CD8-positive, alpha-beta memory T cell (primary cell): ENCODE data around the gene VWA8. TPM values are rescaled to one million over a fixed set of nuclear protein-coding genes. Genes with fewer than 3 reads are reported as not detected.
A peak's percentile ranks its signal among the peaks of the same experiment; 100 is the strongest.
"Not testable (repeated sequence)": the region's sequence is repeated elsewhere in the genome, so short reads cannot be mapped to it uniquely, and the experiment has no call there.

Source experiments
- CTCF ChIA-PET: fragments of 350-600 bp; sonication (Branson Sonifier 250); formaldehyde crosslinking; loops from one replicate; lab custom pipeline; 2021; ENCODE audit warnings: antibody characterized with exemption; lab: Charles Lee
- POLR2A ChIA-PET: fragments of 350-600 bp; sonication (Branson Sonifier 250); formaldehyde crosslinking; loops from one replicate; lab custom pipeline; 2021; ENCODE audit warnings: antibody characterized with exemption; lab: Charles Lee
- DNase-seq, 5 donors: peaks; one replicate each; pipeline versions ENCODE4 v3.0.0 to v3.0.0-alpha.2; 2020 to 2022; ENCODE audit warnings: mixed read lengths in 1 of 5
- H3K27ac ChIP-seq: one replicate; pipeline ENCODE4 v1.7.0; 2013; ENCODE audit warnings: low read depth, mild to moderate bottlenecking, low read length, moderate library complexity
- H3K27me3 ChIP-seq: 2 replicates; pipeline ENCODE4 v1.7.0; 2013; ENCODE audit warnings: low read length, mild to moderate bottlenecking; ENCODE audit not compliant: insufficient read depth, poor library complexity, severe bottlenecking
- H3K36me3 ChIP-seq: 2 replicates; pipeline ENCODE4 v1.7.0; 2013; ENCODE audit warnings: mild to moderate bottlenecking, low read length, moderate library complexity; ENCODE audit not compliant: insufficient read depth
- H3K4me1 ChIP-seq: 2 replicates; pipeline ENCODE4 v1.7.0; 2013; ENCODE audit warnings: mild to moderate bottlenecking, low read length, moderate library complexity; ENCODE audit not compliant: insufficient read depth
- H3K4me3 ChIP-seq: 2 replicates; pipeline ENCODE4 v1.7.0; 2013; ENCODE audit warnings: mild to moderate bottlenecking, low read length
- H3K9me3 ChIP-seq: 2 replicates; pipeline ENCODE4 v1.7.0; 2013; ENCODE audit warnings: mild to moderate bottlenecking, low read length
- H3K27ac Mint-ChIP-seq, 8 donors: one replicate each; pipeline ENCODE4 v1.8.0; 2020 to 2021; ENCODE audit warnings: mixed read lengths in 8 of 8, mild to moderate bottlenecking in 6 of 8, inconsistent platforms in 3 of 8, moderate library complexity in 3 of 8
- H3K27me3 Mint-ChIP-seq, 2 donors: one replicate each; pipeline ENCODE4 v1.8.0; 2020 to 2021; ENCODE audit warnings: mixed read lengths in 2 of 2, mild to moderate bottlenecking in 1 of 2, moderate library complexity in 1 of 2
- H3K36me3 Mint-ChIP-seq, 3 donors: one replicate each; pipeline ENCODE4 v1.8.0; 2020 to 2021; ENCODE audit warnings: mixed read lengths in 3 of 3, inconsistent platforms in 1 of 3, mild to moderate bottlenecking in 1 of 3
- H3K4me1 Mint-ChIP-seq, 3 donors: one replicate each; pipeline ENCODE4 v1.8.0; 2020 to 2021; ENCODE audit warnings: mixed read lengths in 3 of 3, inconsistent platforms in 1 of 3, mild to moderate bottlenecking in 1 of 3
- H3K4me3 Mint-ChIP-seq, 7 donors: one replicate each; pipeline ENCODE4 v1.8.0; 2020 to 2021; ENCODE audit warnings: mixed read lengths in 7 of 7, mild to moderate bottlenecking in 6 of 7, moderate library complexity in 4 of 7, inconsistent platforms in 2 of 7
- H3K9me3 Mint-ChIP-seq, 5 donors: one replicate each; pipeline ENCODE4 v1.8.0; 2020 to 2022; ENCODE audit warnings: mixed read lengths in 5 of 5, mild to moderate bottlenecking in 3 of 5, moderate library complexity in 2 of 5, inconsistent platforms in 1 of 5
- polyA plus RNA-seq: library from polyadenylated mRNA; unstranded; fragments of 300-500 nt; fragmentation: Illumina TruSeq; gene quantifications from one replicate; pipeline ENCODE4 v1.2.3, GENCODE V29; 2021
- total RNA-seq, 2 experiments: library from RNA; stranded (reverse); gene quantifications; one replicate each; pipeline ENCODE4 v1.2.3, GENCODE V29; 2021

VWA8 gene
- total and polyA plus RNA-seq, 3 experiments from 2014 or later = 6.9 to 21.3 (median 21.2) TPM

DNA sequence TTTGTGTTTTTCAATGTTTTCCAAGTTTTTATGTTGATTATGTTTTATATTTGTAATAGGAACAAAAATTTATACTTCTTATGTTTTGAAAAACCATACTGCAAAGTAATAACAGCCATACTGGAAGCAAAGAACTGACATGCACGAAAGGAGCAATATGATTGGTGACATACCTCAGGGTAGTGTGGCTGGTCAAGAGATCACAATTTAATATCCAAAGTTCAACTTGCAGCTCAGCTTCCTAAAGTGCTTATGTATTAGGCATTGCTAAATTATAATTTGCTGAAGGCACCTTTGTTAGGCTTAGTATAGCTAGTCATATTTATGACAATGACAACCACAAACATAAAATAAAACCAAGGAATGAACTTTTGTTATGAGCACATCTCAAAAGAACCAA, 25.9 kb downstream of the VWA8 start:
- Histone ChIP-seq H3K27ac (no peak overlapping the region), H3K27me3 (no peaks in the 10 kb centered on the region), H3K36me3 (no peaks in the 10 kb centered on the region), H3K4me1 (no peaks in the 10 kb centered on the region), H3K4me3 (no peak overlapping the region), H3K9me3 (no peaks in the 10 kb centered on the region)
- Mint-ChIP-seq H3K4me3 (no peak overlapping the region), H3K27me3 (no peaks in the 10 kb centered on the region), H3K4me1 (peaks cover 34 to 59% (median 38%) of the 10 kb centered on the region in 3 donors), H3K27ac (no peak overlapping the region), H3K9me3 (peaks cover 0 to 7% (median 0%) of the 10 kb centered on the region in 5 donors), H3K36me3 (peaks cover 22 to 27% (median 23%) of the 10 kb centered on the region in 3 donors)
- ChIA-PET CTCF (no interaction called here), POLR2A (no interaction called here)
- DNase-seq = no peak

- CTCF ChIA-PET = no interaction called here
- Mint-ChIP-seq H3K9me3 (peaks cover 0 to 7% (median 0%) of the 10 kb centered on the region in 5 donors), H3K27me3 (no peaks in the 10 kb centered on the region), H3K4me3 (no peak overlapping the region), H3K36me3 (peaks cover 22 to 31% (median 24%) of the 10 kb centered on the region in 3 donors), H3K27ac (no peak overlapping the region), H3K4me1 (peaks cover 37 to 59% (median 44%) of the 10 kb centered on the region in 3 donors)
- no peak overlapping the region for H3K4me3 ChIP-seq
- DNase-seq = no peak
- no peaks in the 10 kb centered on the region for H3K9me3 ChIP-seq
- H3K27me3 ChIP-seq = no peaks in the 10 kb centered on the region
- POLR2A ChIA-PET = no interaction called here
- H3K36me3 ChIP-seq = no peaks in the 10 kb centered on the region
- no peak overlapping the region for H3K27ac ChIP-seq
- no peaks in the 10 kb centered on the region for H3K4me1 ChIP-seq
These were observed 26.8 kb downstream of the VWA8 start for GRCh38 chr13:41934120-41934519.

DNA sequence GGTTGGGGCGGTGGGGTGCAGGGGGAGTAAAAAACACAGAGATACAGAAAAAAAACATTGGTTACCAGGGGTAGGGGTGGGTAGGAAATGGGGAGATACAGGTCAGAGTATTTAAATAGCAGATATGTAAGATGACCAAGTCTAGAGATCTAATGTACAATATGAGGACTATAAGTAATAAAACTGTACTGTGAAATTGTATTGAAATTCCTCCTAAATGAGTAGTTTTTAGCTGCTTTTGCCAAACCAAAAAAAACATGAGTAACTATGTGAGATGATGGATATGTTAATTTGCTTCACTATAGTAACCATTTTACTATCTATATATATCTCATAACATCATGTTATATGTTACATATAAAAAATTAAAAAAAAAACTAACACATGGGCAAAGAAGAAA, 29.6 kb downstream of the VWA8 start:
- Histone ChIP-seq H3K4me1 (peaks cover 10% of the 10 kb centered on the region), H3K27ac (no peak overlapping the region), H3K27me3 (no peaks in the 10 kb centered on the region), H3K36me3 (no peaks in the 10 kb centered on the region), H3K4me3 (no peak overlapping the region), H3K9me3 (no peaks in the 10 kb centered on the region)
- Mint-ChIP-seq H3K9me3 (peaks cover 0 to 7% (median 0%) of the 10 kb centered on the region in 5 donors), H3K4me3 (no peak overlapping the region), H3K27ac (peak overlapping the region in 1 of 8 donors; percentile 17), H3K4me1 (peaks cover 47 to 67% (median 60%) of the 10 kb centered on the region in 3 donors), H3K36me3 (peaks cover 23 to 34% (median 32%) of the 10 kb centered on the region in 3 donors), H3K27me3 (no peaks in the 10 kb centered on the region)
- no peak for DNase-seq
- CTCF ChIA-PET = no interaction called here
- POLR2A ChIA-PET = interaction anchor here (0.6 kb wide), 3 partner anchors 23 to 117 kb away, joined by 3 to 7 read pairs (median 4); no protein-coding TSS in a partner anchor

DNA sequence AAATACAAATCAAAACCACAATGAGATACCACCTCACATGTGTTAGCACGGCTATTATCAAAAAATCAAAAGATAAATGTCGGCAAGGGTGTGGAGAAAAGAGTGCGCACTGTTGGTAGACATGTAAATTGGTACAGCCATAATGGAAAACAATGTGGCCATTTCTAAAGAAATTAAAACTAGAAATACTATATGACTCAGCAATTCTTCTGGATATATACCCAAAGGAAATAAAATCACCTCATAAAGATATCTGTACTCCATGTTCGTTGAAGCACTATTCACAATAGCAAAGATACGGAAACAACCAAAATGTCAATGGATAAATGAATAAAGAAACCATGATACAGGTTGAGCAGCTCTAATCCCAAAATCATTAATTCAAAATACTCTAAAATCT, 30.8 kb downstream of the VWA8 start:
- ChIA-PET POLR2A (interaction anchor here (0.7 kb wide), 1 partner anchor 23 kb away, joined by 6 read pairs; no protein-coding TSS in a partner anchor), CTCF (no interaction called here)

DNA sequence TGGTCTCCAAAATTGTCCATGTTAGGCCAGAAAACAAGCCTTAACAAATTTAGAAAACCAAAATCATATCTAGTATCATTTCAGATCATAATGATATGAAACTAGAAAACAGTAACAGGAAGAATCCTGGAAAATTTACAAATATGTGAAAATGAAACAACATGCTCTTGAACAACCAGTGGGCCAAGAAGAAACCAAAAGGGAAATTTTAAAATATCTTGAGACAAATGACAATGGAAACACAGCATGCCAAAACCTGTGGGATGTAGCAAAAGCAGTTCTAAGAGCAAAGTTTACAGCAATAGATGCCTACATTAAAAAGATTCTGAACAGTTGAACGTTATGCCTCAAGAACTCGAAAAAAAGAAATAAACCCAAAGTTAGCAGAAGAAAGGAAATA, 32.6 kb downstream of the VWA8 start:
- no peak overlapping the region for H3K4me3 ChIP-seq
- H3K27me3 ChIP-seq = no peaks in the 10 kb centered on the region
- no peak for DNase-seq
- ChIA-PET POLR2A (interaction anchor here (0.6 kb wide), 1 partner anchor 101 kb away, joined by 3 read pairs; no protein-coding TSS in a partner anchor), CTCF (no interaction called here)
- Mint-ChIP-seq H3K27me3 (no peaks in the 10 kb centered on the region), H3K27ac (peak overlapping the region in 5 of 8 donors; percentile 8 to 79 (median 13)), H3K4me3 (peak overlapping the region; percentile 50 to 84 (median 76)), H3K9me3 (peaks cover 19 to 23% (median 21%) of the 10 kb centered on the region in 5 donors), H3K36me3 (peaks cover 26 to 44% (median 41%) of the 10 kb centered on the region in 3 donors), H3K4me1 (peaks cover 51 to 62% (median 54%) of the 10 kb centered on the region in 3 donors)
- peaks cover 5% of the 10 kb centered on the region for H3K36me3 ChIP-seq
- H3K9me3 ChIP-seq = peaks cover 5% of the 10 kb centered on the region
- H3K4me1 ChIP-seq = peaks cover 10% of the 10 kb centered on the region
- no peak overlapping the region for H3K27ac ChIP-seq

More for the DNA sequence above, 30.8 kb downstream of the VWA8 start:
- H3K9me3 Mint-ChIP-seq = peaks cover 4 to 13% (median 5%) of the 10 kb centered on the region in 5 donors
- Histone ChIP-seq H3K4me3 (no peak overlapping the region), H3K36me3 (peaks cover 5% of the 10 kb centered on the region), H3K9me3 (peaks cover under 1% of the 10 kb centered on the region), H3K4me1 (peaks cover 10% of the 10 kb centered on the region), H3K27ac (no peak overlapping the region), H3K27me3 (no peaks in the 10 kb centered on the region)
- no peak for DNase-seq
- no peaks in the 10 kb centered on the region for H3K27me3 Mint-ChIP-seq
- H3K27ac Mint-ChIP-seq = no peak overlapping the region
- peaks cover 44 to 58% (median 52%) of the 10 kb centered on the region in 3 donors for H3K4me1 Mint-ChIP-seq
- H3K4me3 Mint-ChIP-seq = no peak overlapping the region
- peaks cover 28 to 39% (median 38%) of the 10 kb centered on the region in 3 donors for H3K36me3 Mint-ChIP-seq

GRCh38 chr13:41925014-41925413, 35.9 kb downstream of the VWA8 start:
- Mint-ChIP-seq H3K36me3 (peaks cover 24 to 62% (median 45%) of the 10 kb centered on the region in 3 donors), H3K27me3 (no peaks in the 10 kb centered on the region), H3K4me3 (no peak overlapping the region), H3K4me1 (peaks cover 46 to 54% (median 49%) of the 10 kb centered on the region in 3 donors), H3K9me3 (peaks cover 20 to 30% (median 24%) of the 10 kb centered on the region in 5 donors), H3K27ac (no peak overlapping the region)
- Histone ChIP-seq H3K36me3 (peaks cover 5% of the 10 kb centered on the region), H3K27me3 (no peaks in the 10 kb centered on the region), H3K4me1 (peaks cover 10% of the 10 kb centered on the region), H3K9me3 (peaks cover 5% of the 10 kb centered on the region), H3K4me3 (no peak overlapping the region), H3K27ac (no peak overlapping the region)
- no peak for DNase-seq
- POLR2A ChIA-PET = no interaction called here
- CTCF ChIA-PET = no interaction called here

GRCh38 chr13:41922894-41923293, 38.0 kb downstream of the VWA8 start:
- H3K27ac ChIP-seq, H3K27ac Mint-ChIP-seq, H3K9me3 ChIP-seq, H3K4me1 ChIP-seq, H3K4me3 ChIP-seq, H3K36me3 ChIP-seq, H3K4me3 Mint-ChIP-seq, H3K27me3 ChIP-seq, H3K27me3 Mint-ChIP-seq, CTCF ChIA-PET, POLR2A ChIA-PET, DNase-seq: not testable (repeated sequence)
- Mint-ChIP-seq H3K4me1 (peaks cover 42 to 47% (median 44%) of the 10 kb centered on the region in 3 donors), H3K36me3 (peaks cover 22 to 60% (median 41%) of the 10 kb centered on the region in 3 donors), H3K9me3 (peaks cover 20 to 30% (median 24%) of the 10 kb centered on the region in 5 donors)

DNA sequence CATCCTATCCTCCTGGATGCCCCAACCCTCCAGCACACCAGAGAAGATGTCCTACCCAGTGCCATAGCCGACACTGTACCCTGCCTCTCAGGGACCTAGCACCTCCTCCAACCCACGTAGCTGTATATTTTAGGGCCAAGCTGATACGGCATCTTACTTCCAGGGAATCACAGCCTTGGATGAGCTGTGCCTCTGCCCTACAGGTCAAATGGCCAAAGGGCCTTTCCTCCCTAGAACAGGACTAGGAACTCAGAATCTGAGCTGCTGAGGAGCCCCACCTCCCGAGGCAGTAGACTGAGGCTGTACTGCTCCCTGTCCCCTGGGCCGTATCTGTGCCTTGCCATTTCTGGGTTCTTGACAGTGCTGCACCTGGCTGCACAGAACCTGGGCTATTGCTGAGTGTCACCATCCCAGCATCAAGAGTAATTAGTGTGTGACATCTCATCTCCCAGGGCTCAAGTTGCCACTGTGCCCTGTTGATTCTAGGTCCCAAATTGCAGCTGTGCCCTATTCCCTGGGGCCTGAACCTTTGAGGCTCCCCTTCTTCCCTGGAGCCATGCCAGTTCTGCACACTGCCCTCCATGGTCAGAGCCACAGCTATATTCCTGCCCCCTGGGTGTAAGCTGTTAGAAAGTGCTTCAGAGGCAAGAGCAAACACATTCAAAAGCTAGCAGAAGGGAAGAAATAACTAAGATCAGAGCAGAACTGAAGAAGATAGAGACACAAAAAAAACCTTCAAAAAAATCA, 41.0 kb downstream of the VWA8 start:
- H3K9me3 ChIP-seq = peaks cover 2% of the 10 kb centered on the region
- H3K27ac Mint-ChIP-seq = peak overlapping the region in 1 of 8 donors; percentile 38
- peaks cover 23% of the 10 kb centered on the region for H3K4me1 ChIP-seq
- peaks cover 58 to 62% (median 62%) of the 10 kb centered on the region in 3 donors for H3K4me1 Mint-ChIP-seq
- no peak overlapping the region for H3K27ac ChIP-seq
- H3K4me3 Mint-ChIP-seq = no peak overlapping the region
- H3K36me3 Mint-ChIP-seq = peaks cover 10 to 39% (median 22%) of the 10 kb centered on the region in 3 donors
- no peaks in the 10 kb centered on the region for H3K27me3 ChIP-seq
- POLR2A ChIA-PET = no interaction called here
- peaks cover 12 to 21% (median 18%) of the 10 kb centered on the region in 5 donors for H3K9me3 Mint-ChIP-seq
- no peak overlapping the region for H3K4me3 ChIP-seq
- no peaks in the 10 kb centered on the region for H3K27me3 Mint-ChIP-seq
- no peaks in the 10 kb centered on the region for H3K36me3 ChIP-seq
- CTCF ChIA-PET = interaction anchor here (1.5 kb wide), 1 partner anchor 9 kb away, joined by 4 read pairs; no protein-coding TSS in a partner anchor
- DNase-seq = no peak
